Skeletal muscle cell (primary cell): Measurements from ENCODE around the gene PLPPR1.

Experiments used
- DNase-seq: peaks from one replicate; pipeline ENCODE4 v3.0.0-alpha.2; 2010; ENCODE audit warnings: low read depth
- H3K4me3 ChIP-seq: 2 replicates; pipeline ENCODE4 v1.5.1; 2011; ENCODE audit warnings: low read depth, mild to moderate bottlenecking, control low read depth, low read length, moderate library complexity

PLPPR1 gene

DNA sequence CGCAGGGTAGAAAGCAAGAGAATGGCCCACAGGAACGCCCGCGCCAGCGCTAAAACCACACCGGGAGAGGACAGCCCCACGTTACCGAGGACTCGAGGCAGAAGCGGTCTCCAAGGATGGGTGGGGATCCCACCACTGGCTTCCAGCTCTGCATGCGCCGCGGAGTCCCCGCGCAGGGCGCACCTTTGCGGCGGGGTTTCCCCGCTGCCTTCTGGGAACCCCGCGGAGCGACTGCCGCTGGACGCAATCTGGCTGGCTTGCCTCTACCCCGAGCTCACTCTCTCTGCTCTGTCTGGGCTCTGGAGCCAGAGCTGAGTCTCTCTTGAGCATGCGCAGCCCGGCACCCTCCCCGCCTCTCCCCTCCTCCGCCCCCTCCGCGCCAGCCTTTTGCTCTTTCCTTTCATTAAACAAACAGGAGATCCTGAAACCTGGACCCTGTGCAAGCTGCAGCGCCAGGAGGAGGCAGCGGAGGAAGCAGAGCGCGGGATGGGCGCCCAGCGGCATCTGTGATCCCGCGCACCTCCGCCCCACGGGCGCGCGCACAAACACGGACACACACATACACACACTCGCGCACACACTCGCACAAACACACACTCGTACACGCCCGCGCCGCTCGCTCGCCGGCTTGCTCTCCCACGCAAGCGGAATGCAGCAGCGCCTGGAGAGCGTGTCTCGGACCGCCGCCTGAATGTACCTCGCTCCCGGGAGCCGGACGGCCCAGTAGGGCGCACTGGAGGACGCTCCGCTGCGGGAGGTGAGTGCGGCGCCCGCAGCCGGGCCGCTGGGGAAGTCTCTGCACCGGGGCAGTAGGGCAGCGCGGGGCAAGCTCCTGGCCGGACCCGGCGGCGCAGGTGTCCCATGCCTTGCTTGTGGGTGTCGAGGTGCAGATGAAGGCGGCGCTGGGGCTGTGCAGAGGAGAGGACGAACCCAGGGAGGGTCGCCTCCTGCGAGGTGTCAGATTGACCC is at the start of gene PLPPR1:
Gene PLPPR1, plus strand, starts transcription at position 382 of the 969 bp plus-strand sequence.
- peak within 1 kb of the TSS; percentile 53 for H3K4me3 ChIP-seq
- no peak for DNase-seq

DNA sequence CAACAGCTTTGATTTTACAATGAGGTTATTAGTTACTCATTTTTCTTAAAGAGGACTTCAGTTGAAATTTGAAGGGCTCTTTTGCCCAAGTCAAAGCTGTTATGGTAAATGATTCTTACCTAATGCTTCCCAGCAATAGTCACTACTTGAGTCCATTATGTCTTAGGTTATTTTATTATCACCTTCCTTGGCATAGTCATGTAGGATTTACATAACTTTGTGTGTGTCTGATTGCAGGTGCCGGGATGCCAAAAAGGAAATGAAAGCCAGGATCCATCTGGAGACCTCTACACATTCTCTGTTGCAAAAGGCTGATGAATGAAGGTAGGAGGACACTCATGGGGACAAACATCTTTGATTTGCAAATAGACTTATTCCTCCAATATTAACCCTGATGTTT is 38.8 kb upstream of the PLPPR1 start:
- no peak overlapping the region for H3K4me3 ChIP-seq
- no peak for DNase-seq

DNA sequence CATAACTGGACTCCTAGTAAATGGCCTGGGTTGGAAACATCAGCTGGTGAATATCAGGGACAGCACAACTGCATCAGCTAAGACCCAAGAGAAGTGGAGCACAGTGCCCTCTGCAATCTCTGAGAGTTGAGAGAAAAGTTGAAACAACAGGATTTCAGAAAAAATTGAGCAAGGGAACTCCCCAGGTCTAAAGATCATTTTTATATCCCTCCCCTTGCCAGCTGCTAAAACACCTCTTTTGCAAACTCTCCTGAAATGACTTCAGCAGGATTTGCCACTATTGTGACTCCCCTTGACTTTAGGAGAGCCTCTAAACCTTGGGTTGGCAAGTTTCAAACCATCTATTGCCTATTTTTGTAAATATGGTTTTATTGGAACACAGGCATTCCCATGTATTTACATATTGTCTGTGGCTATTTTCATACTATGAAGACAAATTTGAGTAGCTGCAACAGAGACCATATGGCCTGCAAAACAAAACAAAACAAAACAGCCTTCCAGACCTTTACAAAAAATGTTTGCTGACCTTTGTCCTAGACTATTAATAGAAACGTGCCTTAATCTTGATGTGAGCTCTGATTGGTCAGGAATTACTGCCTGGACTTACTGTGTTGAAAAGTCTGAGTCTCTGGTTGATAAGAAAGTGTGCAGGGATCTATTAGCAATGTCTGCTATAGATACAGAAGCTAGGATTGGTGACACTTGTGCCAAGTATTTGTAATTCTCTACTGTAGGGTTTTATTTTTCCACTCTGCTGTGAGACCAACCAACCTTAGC is 37.7 kb upstream of the PLPPR1 start:
- DNase-seq = no peak
- no peak overlapping the region for H3K4me3 ChIP-seq

DNA sequence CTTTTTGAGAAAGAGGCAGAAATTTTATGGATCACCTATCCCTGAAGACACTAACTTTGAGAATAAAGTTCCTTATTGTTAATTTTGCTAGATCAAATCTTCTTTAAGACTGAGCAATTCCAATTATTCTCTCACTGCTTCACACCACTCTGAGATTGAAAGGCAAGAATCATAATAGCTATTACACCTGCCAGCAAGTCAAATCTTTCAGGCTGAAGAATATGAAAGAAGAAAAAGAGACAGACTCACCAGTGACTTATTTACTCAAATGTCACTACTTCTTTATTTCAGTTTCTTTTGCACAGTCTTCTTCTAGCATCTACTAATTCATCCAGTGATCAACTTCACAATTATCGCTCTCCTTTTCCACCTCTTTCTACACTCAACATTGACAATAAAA is 35.9 kb upstream of the PLPPR1 start:
- no peak overlapping the region for H3K4me3 ChIP-seq
- no peak for DNase-seq

DNA sequence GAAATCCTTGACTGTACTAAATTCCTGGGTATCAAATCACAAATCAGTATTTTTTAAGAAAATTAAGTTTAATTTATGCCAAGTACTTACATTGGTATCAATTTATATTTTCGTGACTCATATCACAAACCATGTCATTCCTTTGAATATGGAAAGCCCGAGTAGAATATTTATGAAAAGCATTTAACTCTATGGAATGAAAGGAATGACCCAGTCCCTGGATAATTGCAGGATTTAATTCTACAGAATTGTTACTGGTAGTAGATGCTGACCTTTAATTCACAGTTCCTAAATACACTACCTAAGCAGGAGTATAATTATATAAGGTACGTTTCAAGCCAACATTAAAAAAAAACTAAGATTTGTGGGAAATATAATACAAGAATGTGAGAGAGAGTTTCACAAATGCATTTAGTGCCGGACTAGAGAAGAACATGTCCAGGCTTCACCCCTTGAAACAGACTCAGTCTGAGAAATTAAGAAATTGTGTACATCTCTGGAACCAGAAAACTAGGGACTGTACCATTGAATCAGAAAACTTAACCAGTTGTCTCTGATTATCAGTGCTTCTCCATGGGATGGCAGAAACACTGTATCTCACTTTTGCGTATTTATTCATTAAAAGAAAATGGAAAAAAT is 28.5 kb upstream of the PLPPR1 start:
- no peak overlapping the region for H3K4me3 ChIP-seq
- DNase-seq = no peak

DNA sequence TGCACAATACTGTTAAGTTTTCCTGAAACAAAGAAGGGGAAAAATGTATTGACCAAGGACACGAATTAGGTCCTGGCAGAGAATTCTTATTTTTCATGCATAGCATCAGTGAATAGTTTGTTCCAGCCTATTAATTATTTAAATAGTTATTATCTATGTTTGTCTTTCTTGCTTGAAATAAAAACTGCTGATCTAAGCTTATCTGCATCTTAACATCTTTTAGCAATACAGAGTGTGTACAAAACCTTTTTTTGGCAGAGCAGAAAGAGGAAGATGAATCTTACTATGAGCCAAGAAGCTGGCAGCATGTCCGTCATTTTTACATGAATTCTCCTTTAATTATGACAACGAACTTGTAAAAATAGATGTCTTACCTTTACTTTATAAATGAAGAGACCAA is 23.3 kb upstream of the PLPPR1 start:
- DNase-seq = no peak
- H3K4me3 ChIP-seq = no peak overlapping the region

DNA sequence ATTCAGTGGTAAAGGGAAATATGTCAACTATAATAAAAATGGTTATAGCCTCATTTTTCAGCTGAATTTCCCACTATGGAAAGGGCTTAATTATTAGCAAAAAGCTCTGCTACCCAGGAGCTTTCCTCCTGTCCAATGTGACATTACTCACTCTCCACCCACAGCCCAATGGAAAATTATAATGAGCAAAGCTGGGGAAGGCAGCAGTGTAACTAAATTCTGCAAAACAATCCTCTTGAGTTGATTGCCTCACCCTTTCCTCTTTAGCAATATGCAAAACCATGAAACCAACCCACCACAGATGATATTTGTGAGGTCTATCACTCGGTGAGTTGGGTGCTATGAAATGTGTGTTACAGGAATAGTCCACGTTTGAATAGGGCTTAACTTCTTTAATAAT is 14.0 kb upstream of the PLPPR1 start:
- no peak for DNase-seq
- no peak overlapping the region for H3K4me3 ChIP-seq

DNA sequence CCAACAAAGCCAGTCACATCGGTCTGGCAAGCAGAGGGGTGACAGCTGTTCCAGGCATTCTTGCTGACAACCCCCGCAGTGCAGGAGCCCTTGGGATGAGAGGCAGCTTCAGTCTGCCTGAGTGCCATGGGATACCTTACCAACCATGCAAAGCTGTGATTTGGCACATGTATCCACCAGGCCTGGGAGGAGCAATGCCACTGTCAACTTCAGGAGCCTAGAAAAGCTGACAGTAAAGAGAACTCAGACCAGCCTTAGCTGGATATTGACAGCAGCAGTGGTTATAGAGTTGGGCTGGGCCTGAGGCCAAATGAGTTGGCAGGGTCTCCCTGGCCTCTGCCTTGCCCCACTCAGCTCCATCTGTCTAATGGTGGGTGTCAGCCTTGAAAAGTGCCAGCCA is 10.1 kb upstream of the PLPPR1 start:
- no peak for DNase-seq
- no peak overlapping the region for H3K4me3 ChIP-seq

DNA sequence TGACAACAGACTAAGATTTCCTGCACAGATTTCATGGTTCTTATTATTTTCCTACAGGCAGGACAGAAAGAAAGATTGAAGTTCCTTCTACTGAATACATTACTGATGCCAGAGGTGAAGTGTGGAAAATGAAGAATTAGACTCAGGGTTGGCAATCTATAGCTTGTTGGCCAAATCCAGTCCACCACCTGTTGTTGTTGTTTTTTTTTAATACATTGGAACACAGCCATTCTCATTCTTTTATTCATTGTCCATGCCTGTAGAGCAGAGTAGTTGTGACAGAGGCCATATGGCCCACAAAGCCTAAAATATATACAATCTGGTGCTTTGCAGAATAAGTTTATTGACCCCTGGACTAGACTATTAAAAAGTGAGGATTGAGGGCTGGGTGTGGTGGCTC is 5.8 kb upstream of the PLPPR1 start:
- no peak for DNase-seq
- no peak overlapping the region for H3K4me3 ChIP-seq

DNA sequence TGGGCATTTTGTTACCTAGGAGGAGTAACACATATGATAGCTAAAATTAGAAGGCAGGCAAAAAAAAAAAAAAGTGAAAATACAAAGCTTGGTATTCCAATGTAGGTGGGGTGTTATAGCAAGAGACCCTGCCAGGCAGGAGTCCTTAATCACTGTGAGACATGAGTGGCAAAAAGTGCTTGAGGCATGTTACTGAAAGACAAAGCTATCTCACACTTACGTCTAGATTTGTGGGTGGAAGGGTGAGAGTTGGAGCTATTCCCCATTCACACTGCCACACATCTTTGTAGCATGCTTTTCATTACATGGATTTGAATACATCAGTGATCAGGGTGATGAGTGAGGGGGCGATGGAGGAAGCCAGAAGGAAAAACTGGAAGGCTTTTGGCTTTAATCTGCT is 2.6 kb upstream of the PLPPR1 start:
- H3K4me3 ChIP-seq = no peak overlapping the region
- no peak for DNase-seq

DNA sequence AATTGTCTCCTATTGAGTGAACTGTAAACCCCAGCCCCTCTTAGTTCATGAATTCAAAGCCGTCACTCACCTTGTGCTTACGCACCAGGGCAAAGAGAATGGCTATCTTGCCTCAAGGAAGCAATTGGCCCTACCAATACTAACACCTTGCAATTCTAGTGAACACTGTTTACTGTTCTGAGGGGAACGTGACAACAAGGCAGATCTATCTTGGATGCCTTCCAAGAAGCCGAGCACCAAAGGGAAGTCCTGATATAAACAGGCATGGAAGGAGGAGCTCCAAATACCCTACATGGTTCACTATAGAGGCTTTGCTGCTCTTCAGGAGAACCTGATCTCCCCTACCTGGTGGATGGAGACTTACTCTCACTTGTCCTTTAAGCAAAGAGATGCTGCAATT is 1.7 kb upstream of the PLPPR1 start:
- no peak overlapping the region for H3K4me3 ChIP-seq
- no peak for DNase-seq

DNA sequence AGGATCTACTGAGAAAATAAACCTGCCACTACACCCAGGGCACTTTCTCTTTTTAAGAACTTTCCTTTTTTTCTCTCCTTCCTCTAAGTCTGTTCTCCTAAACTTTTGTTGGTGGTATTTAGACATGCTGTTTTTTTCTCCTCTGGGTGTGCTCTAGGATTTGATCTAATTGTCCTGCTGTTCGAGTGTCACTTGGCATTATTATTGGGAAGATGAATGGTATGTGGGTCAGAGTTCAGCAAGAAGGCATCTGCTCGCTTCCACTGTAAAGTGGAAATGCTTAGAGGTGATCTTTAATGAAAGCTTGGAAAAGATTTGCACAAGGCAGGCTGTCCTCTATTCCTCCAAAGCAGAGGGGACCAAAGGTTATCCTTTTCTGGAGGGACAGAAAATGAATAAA is 1.3 kb upstream of the PLPPR1 start:
- H3K4me3 ChIP-seq = no peak overlapping the region
- DNase-seq = no peak

DNA sequence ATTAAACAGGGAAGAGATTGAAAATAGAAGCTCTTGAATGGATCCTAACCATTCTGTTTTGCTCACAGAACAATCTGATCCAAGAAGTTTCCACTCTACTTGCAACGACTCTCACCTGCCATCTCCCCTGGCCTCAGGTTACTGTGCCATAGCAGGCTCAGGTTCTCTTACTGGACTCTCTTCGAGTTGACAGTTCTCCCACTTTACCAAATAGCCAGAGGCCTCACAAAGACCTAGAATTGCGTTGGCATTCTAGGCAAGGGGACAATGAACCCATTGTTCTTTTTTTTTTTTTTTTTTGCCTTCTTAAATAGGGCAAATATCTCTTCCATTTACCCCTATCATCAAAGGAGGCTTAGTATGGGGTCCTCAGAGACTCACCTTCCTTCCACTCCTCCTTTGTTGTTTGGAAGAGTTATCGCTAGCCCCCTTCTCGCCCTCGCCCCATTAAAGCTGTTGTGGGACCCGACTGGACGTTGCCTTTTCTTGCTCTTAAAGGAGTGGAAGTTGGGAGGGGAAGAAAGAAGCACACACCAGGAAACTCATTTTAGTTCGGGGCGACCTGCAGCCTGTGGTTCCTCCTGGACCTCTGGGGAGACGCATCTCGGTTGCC is 688 bp upstream of the PLPPR1 start:
- peak overlapping the region; percentile 53 for H3K4me3 ChIP-seq
- DNase-seq = no peak

DNA sequence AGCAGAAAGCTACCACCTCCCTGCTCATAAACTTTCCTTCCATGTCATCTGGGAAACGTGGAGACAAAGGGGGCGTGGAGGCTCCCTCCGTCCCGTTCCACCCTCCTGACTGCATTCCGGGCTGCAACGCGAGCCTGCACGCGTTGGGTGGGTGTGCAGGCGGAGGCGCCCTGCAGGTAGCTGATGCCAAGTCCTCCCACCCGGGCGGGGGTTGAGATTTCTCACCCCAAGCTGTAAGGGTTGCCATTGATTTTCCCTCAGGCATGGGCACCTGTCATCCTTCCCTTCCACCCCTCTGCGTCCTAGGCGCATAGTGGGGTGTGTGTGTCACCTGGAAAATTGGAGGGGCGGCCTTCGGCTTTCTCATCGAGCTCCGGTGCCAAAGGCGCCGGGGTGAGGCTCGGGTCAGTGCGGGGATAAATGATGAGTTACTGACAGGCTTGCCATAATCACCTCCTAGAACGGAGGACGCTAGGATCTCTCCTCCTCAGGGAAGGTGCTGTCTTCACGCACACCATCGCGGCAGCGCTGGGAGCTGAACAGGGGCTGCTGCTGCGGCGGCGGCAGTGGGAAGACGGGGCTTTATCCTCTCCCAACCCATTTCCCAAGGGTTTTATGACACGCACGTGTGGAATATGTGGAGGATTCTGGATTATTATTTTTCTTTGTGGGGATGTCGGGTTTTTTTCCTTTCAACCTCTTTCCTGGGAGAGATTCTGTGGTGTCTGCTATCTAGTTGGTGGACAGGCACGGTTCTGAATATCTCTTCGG is 973 bp downstream of the PLPPR1 start:
- DNase-seq = no peak
- peak overlapping the region; percentile 53 for H3K4me3 ChIP-seq

DNA sequence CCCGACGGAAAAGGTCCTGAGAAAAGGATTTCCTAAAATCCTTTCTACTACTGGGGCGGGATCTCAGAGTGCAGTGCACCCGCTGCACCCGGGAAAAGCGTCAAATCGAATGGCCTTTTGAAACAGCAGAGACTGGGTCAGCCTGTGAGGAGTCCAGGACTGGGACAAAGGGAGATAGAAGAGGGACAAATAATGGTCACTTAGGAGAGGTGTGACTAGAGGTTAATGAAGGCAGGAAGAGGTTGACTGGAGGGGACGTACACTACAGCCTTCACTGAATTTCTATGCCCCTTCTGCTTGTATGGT is 1.5 kb downstream of the PLPPR1 start:
- H3K4me3 ChIP-seq = no peak overlapping the region
- DNase-seq = no peak

DNA sequence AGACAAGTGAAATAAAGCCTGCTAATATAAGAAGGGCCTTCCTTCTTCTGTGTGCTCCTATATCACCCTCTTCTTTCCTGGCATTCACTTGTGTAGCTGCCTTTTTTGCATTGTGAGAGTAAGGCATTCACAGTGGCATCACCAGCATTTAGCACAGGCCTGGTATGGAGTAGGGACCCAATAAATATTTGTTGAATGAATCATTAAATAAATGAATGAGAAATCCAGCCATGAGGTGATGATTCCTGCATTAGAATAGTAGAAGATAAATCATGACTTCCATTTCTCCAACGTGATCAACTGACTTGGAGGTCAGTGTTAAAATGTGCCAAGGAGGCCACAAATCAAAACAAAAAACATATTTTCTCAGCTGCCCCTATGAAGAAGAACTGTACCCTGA is 3.9 kb downstream of the PLPPR1 start:
- H3K4me3 ChIP-seq = no peak overlapping the region
- DNase-seq = no peak

DNA sequence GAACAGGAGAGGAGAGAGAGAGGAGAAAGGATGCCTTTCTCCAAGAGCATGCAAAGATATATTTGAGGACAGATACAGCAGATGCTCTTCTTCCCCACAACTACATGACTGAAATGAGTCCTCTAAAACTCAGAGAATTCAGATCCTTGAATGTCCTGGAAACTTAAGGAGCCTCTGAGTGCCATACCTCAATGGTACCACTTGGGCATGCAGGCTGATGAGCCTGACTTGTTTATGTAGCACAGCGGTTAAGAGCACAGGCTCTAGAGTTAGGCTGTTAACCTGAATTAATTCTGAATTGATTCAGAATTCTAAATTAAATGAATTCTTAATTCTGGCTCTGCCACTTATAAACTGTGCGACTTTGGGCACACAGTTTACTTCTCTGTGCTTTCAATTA is 5.7 kb downstream of the PLPPR1 start:
- DNase-seq = no peak
- no peak overlapping the region for H3K4me3 ChIP-seq

DNA sequence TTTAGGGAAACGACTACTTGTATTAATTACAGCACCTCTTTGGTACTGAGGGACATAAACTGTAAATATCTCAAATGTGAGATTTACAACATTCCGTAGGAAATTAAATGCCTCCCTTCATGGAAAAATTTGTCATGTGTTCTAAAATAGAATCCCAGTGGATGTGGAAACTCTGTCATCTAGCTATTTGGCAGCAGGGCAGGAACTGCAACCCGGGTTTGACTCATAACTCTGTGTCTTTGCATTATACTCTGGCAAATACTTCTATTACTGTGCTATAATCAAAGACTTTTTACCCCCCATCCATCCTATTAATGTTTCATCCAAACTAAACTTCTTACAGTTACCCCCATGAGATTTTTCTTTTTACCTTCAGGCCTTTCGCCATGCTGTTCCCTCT is 6.6 kb downstream of the PLPPR1 start:
- no peak overlapping the region for H3K4me3 ChIP-seq
- DNase-seq = no peak

DNA sequence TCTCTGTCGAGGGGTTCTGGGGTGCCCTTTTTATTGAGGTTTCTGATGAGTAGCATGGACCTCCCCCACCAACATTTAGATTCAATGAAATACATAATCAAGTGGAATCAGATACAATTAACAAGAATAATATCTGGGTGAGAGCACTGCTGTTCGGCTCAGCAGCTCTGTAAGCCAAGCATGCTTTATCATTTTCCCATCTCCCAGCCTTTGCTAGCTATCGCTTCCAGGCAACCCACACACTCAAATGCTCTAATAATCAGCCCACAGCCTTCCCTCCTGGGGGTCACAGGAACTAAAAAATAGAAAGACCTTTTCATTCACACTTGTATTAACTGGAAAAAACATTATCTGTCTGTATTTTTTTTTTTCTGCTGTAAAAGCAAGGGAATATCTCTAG is 8.9 kb downstream of the PLPPR1 start:
- no peak for DNase-seq
- H3K4me3 ChIP-seq = no peak overlapping the region
